KMS-11 (cell line): ENCODE measurements around the gene PHRF1.

Experiments used
- H2AFZ ChIP-seq: fragments of 200-600 bp; sonication (generic); 2 replicates; pipeline ENCODE4 v1.6.1; 2016; ENCODE audit warnings: antibody characterized with exemption, mixed run types, low read depth
- H3K27ac ChIP-seq: fragments of 200-600 bp; sonication (generic); 2 replicates; pipeline ENCODE4 v1.6.1; 2016; ENCODE audit warnings: mild to moderate bottlenecking, mixed run types
- H3K27me3 ChIP-seq: fragments of 200-600 bp; sonication (generic); 2 replicates; pipeline ENCODE4 v1.6.1; 2017; ENCODE audit warnings: mild to moderate bottlenecking, low read depth, mixed run types, moderate library complexity; ENCODE audit not compliant: insufficient read depth
- H3K36me3 ChIP-seq: fragments of 200-600 bp; sonication (generic); 2 replicates; pipeline ENCODE4 v1.6.1; 2017; ENCODE audit warnings: mild to moderate bottlenecking, mixed run types; ENCODE audit not compliant: insufficient read depth
- H3K4me1 ChIP-seq: fragments of 200-600 bp; sonication (generic); 2 replicates; pipeline ENCODE4 v1.6.1; 2016; ENCODE audit warnings: mild to moderate bottlenecking, low read depth, mixed run types; ENCODE audit not compliant: poor library complexity, severe bottlenecking
- H3K4me2 ChIP-seq: fragments of 200-600 bp; sonication (generic); 2 replicates; pipeline ENCODE4 v1.7.0; 2016; ENCODE audit warnings: mild to moderate bottlenecking, mixed run types
- H3K4me3 ChIP-seq: fragments of 200-600 bp; sonication (generic); IDR thresholded peaks from 2 replicates; pipeline ENCODE4 v1.6.1; 2017; ENCODE audit warnings: low read depth, low read length, mixed read lengths; ENCODE audit not compliant: insufficient read depth
- H3K79me2 ChIP-seq: fragments of 200-600 bp; sonication (generic); 2 replicates; pipeline ENCODE4 v1.6.1; 2016; ENCODE audit warnings: low read depth, mixed run types; ENCODE audit not compliant: insufficient read depth
- H3K9ac ChIP-seq: fragments of 200-600 bp; sonication (generic); 2 replicates; pipeline ENCODE4 v1.6.1; 2016; ENCODE audit warnings: mild to moderate bottlenecking, mixed run types
- H4K20me1 ChIP-seq: fragments of 200-600 bp; sonication (generic); 2 replicates; pipeline ENCODE4 v1.6.1; 2016; ENCODE audit warnings: mild to moderate bottlenecking, mixed run types; ENCODE audit not compliant: insufficient read depth
- CTCF ChIP-seq: fragments of 200-600 bp; sonication (generic); conservative IDR thresholded peaks from 2 replicates; pipeline ENCODE4 v1.6.1; 2017; ENCODE audit warnings: low read depth, mild to moderate bottlenecking, antibody characterized with exemption, low read length, moderate library complexity, mixed read lengths

PHRF1 gene

GRCh38 chr11:614021-614622 lies 37.9 kb downstream of the PHRF1 start:
- no peak overlapping the region for H3K4me2 ChIP-seq
- no peaks in the 10 kb centered on the region; the same call in 1 of the 2 replicates for H3K36me3 ChIP-seq
- peaks cover 16% of the 10 kb centered on the region for H3K4me1 ChIP-seq
- H3K27me3 ChIP-seq = no peaks in the 10 kb centered on the region
- no peaks in the 10 kb centered on the region for H3K79me2 ChIP-seq
- no peak overlapping the region for H2AFZ ChIP-seq
- H3K4me3 ChIP-seq = no peak overlapping the region
- TF ChIP-seq CTCF = no peak
- no peak overlapping the region for H3K9ac ChIP-seq
- H3K27ac ChIP-seq = no peak overlapping the region
- H4K20me1 ChIP-seq = no peaks in the 10 kb centered on the region

DNA sequence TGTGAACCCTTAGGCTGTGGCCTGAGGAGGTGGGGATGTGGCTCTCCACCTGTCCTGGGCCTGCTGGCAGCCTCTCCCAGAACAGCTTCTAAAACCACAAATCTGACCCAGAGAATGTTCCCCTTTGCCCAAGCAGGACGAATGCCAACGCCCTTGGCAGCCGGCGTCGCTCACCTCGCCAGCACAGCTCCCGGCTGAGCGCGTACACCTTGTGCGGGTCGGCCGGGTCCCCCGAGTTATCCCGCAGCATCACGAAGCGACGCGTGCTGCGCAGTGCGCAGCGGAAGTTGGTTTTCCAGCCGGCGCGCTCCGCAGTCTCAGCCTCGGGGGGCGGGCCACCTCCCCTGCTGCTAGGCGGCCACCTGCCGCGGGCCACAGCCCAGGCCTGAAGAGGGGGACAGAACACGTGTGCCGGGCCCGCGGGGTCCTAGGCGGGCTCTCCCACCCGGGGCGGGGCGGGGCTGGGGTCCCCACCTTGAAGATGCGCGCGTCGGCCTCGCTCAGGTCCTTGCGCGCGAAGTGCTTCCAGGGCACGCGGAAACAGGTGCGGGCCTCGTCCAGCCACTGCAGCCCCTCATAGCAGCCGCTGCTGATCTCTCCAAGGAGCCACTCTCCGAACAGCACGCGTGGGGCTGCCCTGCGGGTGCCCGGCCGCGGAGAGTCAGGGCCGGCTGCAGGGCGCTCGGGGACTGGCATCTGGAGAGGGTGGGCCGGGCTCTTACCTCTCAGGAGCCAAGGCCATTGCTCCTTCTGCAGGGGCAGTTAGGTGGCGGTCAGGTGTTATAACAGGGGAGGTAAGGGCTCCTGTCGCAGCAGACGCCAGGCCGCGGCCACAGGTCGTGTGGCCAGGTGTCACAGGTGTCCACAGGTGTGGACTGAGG lies 38.6 kb downstream of the PHRF1 start:
- H3K27ac ChIP-seq = peak overlapping the region; percentile 72; the same call in 1 of the 2 replicates
- no peaks in the 10 kb centered on the region for H3K27me3 ChIP-seq
- peaks cover 16% of the 10 kb centered on the region for H3K4me1 ChIP-seq
- no peaks in the 10 kb centered on the region for H3K79me2 ChIP-seq
- no peaks in the 10 kb centered on the region; the same call in 1 of the 2 replicates for H3K36me3 ChIP-seq
- TF ChIP-seq CTCF = no peak
- H3K4me2 ChIP-seq = peak overlapping the region; percentile 73
- no peak overlapping the region for H3K4me3 ChIP-seq
- H3K9ac ChIP-seq = peak overlapping the region; percentile 61; the same call in 1 of the 2 replicates
- no peak overlapping the region for H2AFZ ChIP-seq
- no peaks in the 10 kb centered on the region for H4K20me1 ChIP-seq

GRCh38 chr11:615504-616319 lies 39.4 kb downstream of the PHRF1 start, which contains the start of gene IRF7:
Gene IRF7 (minus strand): TSS chr11:615950. CDS start chr11:615364, 586 bp downstream.
- Histone ChIP-seq H3K4me1 (peaks cover 16% of the 10 kb centered on the region), H2AFZ (peak within 1 kb of the TSS; percentile 54), H4K20me1 (no peaks in the 10 kb centered on the region), H3K27ac (peak within 1 kb of the TSS; percentile 72), H3K9ac (peak within 1 kb of the TSS; percentile 61; the same call in 1 of the 2 replicates), H3K4me3 (no peak within 1 kb of the TSS), H3K4me2 (peak within 1 kb of the TSS; percentile 73), H3K27me3 (no peaks in the 10 kb centered on the region), H3K36me3 (no peaks in the 10 kb centered on the region; the same call in 1 of the 2 replicates), H3K79me2 (no peaks in the 10 kb centered on the region)
- no peak for TF ChIP-seq CTCF
